GM20431 (cell line): ENCODE results near the gene TRIM8.

Experiments
- in situ Hi-C: fragments of 300-500 bp; cut with MseI, MboI; formaldehyde crosslinking; loops from one replicate; pipeline ENCODE4 v1.15.0; 2020; ENCODE audit warnings: low sequenced_read_pairs; ENCODE audit not compliant: unreplicated experiment

Gene TRIM8

GRCh38 chr10:102631525-102632393 lies 12.5 kb upstream of the TRIM8 start:
- in situ Hi-C loops, result no loop called here

GRCh38 chr10:102632394-102633111 lies 11.7 kb upstream of the TRIM8 start:
- in situ Hi-C loops, result no loop called here

GRCh38 chr10:102633287-102633686 lies 11.0 kb upstream of the TRIM8 start:
- in situ Hi-C loops, result no loop called here

- in situ Hi-C loops, result no loop called here
Observed at GRCh38 chr10:102633848-102634247, 10.4 kb upstream of the TRIM8 start.

GRCh38 chr10:102634686-102635085 lies 9.6 kb upstream of the TRIM8 start:
- in situ Hi-C loops, result no loop called here

- in situ Hi-C loops, result no loop called here
Observed at GRCh38 chr10:102635377-102635776, 8.9 kb upstream of the TRIM8 start.

- in situ Hi-C loops, result no loop called here
Observed at GRCh38 chr10:102639537-102639936, 4.7 kb upstream of the TRIM8 start.

GRCh38 chr10:102641402-102641801 lies 2.9 kb upstream of the TRIM8 start:
- in situ Hi-C loops, result no loop called here

- in situ Hi-C loops, result no loop called here
Observed at GRCh38 chr10:102641880-102642735, 2.2 kb upstream of the TRIM8 start.

GRCh38 chr10:102642736-102643335 lies 1.4 kb upstream of the TRIM8 start:
- in situ Hi-C loops, result no loop called here

GRCh38 chr10:102643336-102644065 lies 778 bp upstream of the TRIM8 start:
- in situ Hi-C loops, result no loop called here

- in situ Hi-C loops, result no loop called here
Observed at GRCh38 chr10:102644646-102645387, 538 bp downstream of the TRIM8 start.

GRCh38 chr10:102645388-102645740 lies 1.1 kb downstream of the TRIM8 start:
- in situ Hi-C loops, result no loop called here

- in situ Hi-C loops, result no loop called here
Observed at GRCh38 chr10:102645741-102646609, 1.7 kb downstream of the TRIM8 start.

- in situ Hi-C loops, result no loop called here
Observed at GRCh38 chr10:102646610-102647442, 2.5 kb downstream of the TRIM8 start.

GRCh38 chr10:102647443-102648268 lies 3.4 kb downstream of the TRIM8 start:
- in situ Hi-C loops, result no loop called here
